K562 treated with DMSO at 1 percent for 12 hours (cell line): Measurements from ENCODE around the gene DHDDS. TPM values are rescaled to one million over a fixed set of nuclear protein-coding genes. Genes with fewer than 3 reads are reported as not detected.

Experiments used
- total RNA-seq: library from RNA; unstranded; fragments of 300-600 nt; gene quantifications from 2 replicates; pipeline ENCODE4 v1.2.3, GENCODE V29; 2022; ENCODE audit not compliant: insufficient read depth

The DHDDS gene
- total RNA-seq, result 21.3 and 32.0 TPM in 2 replicates

GRCh38 chr1:26431979-26432695, at the start of gene DHDDS:
Gene DHDDS, plus strand, starts transcription at chr1:26432321. Its CDS starts 625 bp downstream, at chr1:26432946.

GRCh38 chr1:26410706-26411623, 21.2 kb upstream of the DHDDS start, which contains the start of gene LIN28A:
Gene LIN28A, plus strand, starts transcription at chr1:26410817. Its CDS starts 75 bp downstream, at chr1:26410892.

GRCh38 chr1:26472320-26472900, 40.3 kb downstream of the DHDDS start, which contains the start of gene HMGN2:
Gene HMGN2, plus strand, starts transcription at chr1:26472440. Its CDS starts 173 bp downstream, at chr1:26472613.

Other genes with a start within 250 kb of the DHDDS start
- not detected in 2 replicates for gene CATSPER4, start 241.7 kb upstream of the DHDDS start, total RNA-seq
- 37.8 and 85.8 TPM in 2 replicates for gene CEP85, start 198.1 kb upstream of the DHDDS start, total RNA-seq
- gene SH3BGRL3, start 152.2 kb upstream of the DHDDS start, total RNA-seq, result 70.9 and 79.9 TPM in 2 replicates
- gene UBXN11, start 125.7 kb upstream of the DHDDS start, total RNA-seq, result 15.6 and 18.2 TPM in 2 replicates
- 57.7 and 74.8 TPM in 2 replicates for gene CD52, start 114.4 kb upstream of the DHDDS start, total RNA-seq
- gene CRYBG2, start 78.2 kb upstream of the DHDDS start, total RNA-seq, result 2.4 and 7.7 TPM in 2 replicates
- not detected in 2 replicates for gene ZNF683, start 59.6 kb upstream of the DHDDS start, total RNA-seq
- not detected in 2 replicates for gene LIN28A, start 21.5 kb upstream of the DHDDS start, total RNA-seq
- 670 and 811 TPM in 2 replicates for gene HMGN2, start 40.1 kb downstream of the DHDDS start, total RNA-seq
- 54.1 and 75.2 TPM in 2 replicates for gene RPS6KA1, start 97.4 kb downstream of the DHDDS start, total RNA-seq